ENCODE data around the gene ADAM10. TPM values are rescaled to one million over a fixed set of nuclear protein-coding genes. Genes with fewer than 3 reads are reported as not detected.
A peak's percentile ranks its signal among the peaks of the same experiment; 100 is the strongest.

ADAM10 gene
- total RNA-seq, 4 donors from 2014 or later, result 42.9 to 83.3 (median 62.7) TPM

DNA sequence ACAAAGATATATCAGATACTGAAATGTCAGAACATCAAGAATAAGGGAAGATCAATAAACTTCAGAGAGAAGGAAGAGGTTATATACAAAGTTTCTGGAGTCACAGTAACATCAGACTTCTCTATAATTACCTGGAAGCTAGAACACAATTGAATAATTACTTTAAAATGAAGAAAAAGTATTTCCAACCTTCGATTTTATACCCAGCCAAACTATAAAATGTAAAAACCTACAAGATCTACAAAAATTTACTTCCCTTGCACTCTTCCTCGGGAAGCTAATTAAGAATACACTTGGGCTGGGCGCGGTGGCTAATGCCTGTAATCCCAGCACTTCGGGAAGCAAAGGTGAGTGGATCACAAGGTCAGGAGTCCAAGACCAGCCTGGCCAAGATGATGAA lies 15.0 kb upstream of the ADAM10 start:
- Histone ChIP-seq H3K27ac (no peak overlapping the region), H3K4me3 (no peak overlapping the region), H3K4me1 (no peaks in the 10 kb centered on the region), H3K27me3 (no peaks in the 10 kb centered on the region), H3K9me3 (no peaks in the 10 kb centered on the region), H3K36me3 (no peaks in the 10 kb centered on the region)
- TF ChIP-seq, protein P1, sequence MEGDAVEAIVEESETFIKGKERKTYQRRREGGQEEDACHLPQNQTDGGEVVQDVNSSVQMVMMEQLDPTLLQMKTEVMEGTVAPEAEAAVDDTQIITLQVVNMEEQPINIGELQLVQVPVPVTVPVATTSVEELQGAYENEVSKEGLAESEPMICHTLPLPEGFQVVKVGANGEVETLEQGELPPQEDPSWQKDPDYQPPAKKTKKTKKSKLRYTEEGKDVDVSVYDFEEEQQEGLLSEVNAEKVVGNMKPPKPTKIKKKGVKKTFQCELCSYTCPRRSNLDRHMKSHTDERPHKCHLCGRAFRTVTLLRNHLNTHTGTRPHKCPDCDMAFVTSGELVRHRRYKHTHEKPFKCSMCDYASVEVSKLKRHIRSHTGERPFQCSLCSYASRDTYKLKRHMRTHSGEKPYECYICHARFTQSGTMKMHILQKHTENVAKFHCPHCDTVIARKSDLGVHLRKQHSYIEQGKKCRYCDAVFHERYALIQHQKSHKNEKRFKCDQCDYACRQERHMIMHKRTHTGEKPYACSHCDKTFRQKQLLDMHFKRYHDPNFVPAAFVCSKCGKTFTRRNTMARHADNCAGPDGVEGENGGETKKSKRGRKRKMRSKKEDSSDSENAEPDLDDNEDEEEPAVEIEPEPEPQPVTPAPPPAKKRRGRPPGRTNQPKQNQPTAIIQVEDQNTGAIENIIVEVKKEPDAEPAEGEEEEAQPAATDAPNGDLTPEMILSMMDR (IDR thresholded peaks at IDR 0.05), result no peak
- TF ChIP-seq POLR2A (IDR thresholded peaks at IDR 0.05), result no peak
- DNase-seq, result no peak

DNA sequence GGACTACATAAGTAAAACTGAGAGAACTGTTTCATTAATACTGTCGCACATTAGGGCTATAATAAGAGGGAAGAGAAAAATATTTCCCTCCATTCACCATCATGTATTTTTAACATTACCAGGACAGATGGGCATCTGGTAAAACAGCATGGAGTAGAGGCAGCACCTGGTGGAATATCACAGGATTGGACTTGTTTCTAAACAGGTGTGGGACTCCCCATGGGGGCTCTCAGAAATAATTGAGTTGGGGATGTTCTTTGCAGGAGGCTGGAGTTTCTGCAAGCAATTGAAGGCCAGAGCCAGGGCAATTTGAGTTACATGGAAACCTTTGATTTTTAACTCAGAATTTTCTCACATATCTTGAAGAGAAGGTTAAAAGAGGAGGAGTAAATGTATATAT lies 13.2 kb upstream of the ADAM10 start:
- Histone ChIP-seq H3K9me3 (no peaks in the 10 kb centered on the region), H3K4me3 (no peak overlapping the region), H3K4me1 (no peaks in the 10 kb centered on the region), H3K27ac (no peak overlapping the region), H3K36me3 (no peaks in the 10 kb centered on the region), H3K27me3 (no peaks in the 10 kb centered on the region)
- DNase-seq, result no peak
- TF ChIP-seq, protein P1 (IDR thresholded peaks at IDR 0.05), result no peak
- no peak for TF ChIP-seq POLR2A (IDR thresholded peaks at IDR 0.05)

DNA sequence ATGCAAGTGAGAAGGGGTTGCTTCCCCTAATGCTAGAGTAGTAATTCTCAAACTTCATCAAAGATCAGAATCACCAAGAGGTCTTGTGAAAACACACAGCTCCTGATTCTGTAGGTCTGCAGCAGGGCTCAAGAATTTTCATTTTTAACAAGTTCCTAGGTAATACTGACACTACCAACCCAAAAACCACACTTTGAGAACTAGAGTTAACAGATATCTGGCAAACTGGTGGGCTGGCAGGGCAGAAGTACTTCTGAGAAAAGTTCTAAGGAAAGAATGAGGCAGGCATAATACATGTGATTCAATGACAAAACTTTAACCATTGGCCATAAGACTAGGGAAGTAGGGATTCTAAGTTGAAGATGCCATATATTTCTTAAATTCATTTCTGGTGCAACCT lies 12.8 kb upstream of the ADAM10 start:
- DNase-seq, result no peak
- TF ChIP-seq POLR2A (IDR thresholded peaks at IDR 0.05), result no peak
- TF ChIP-seq, protein P1 (IDR thresholded peaks at IDR 0.05), result no peak
- Histone ChIP-seq H3K27me3 (no peaks in the 10 kb centered on the region), H3K4me1 (no peaks in the 10 kb centered on the region), H3K9me3 (no peaks in the 10 kb centered on the region), H3K36me3 (no peaks in the 10 kb centered on the region), H3K4me3 (no peak overlapping the region), H3K27ac (no peak overlapping the region)

DNA sequence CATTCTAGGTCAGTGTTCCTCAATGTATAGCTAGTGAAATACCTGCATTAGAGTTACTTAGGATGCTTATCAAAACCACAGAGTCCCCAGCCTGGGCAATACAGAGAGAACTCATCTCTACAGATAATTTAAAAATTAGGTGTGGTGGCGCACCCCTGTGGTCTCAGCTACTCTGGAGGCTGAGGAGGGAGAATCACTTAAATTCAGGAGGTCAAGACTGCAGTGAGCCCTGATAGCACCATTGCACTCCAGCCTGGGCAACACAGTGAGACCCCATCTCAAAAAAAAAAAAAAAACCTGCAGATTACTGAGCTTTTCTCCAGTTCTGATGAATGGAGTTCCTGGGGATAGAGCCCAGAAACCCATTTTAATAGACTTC lies 11.5 kb upstream of the ADAM10 start:
- Histone ChIP-seq H3K4me3 (no peak overlapping the region), H3K9me3 (no peaks in the 10 kb centered on the region), H3K36me3 (no peaks in the 10 kb centered on the region), H3K27me3 (no peaks in the 10 kb centered on the region), H3K4me1 (no peaks in the 10 kb centered on the region), H3K27ac (no peak overlapping the region)
- DNase-seq, result no peak
- no peak for TF ChIP-seq POLR2A (IDR thresholded peaks at IDR 0.05)
- TF ChIP-seq, protein P1 (IDR thresholded peaks at IDR 0.05), result peak in 1 of 6 experiments; percentile 3

DNA sequence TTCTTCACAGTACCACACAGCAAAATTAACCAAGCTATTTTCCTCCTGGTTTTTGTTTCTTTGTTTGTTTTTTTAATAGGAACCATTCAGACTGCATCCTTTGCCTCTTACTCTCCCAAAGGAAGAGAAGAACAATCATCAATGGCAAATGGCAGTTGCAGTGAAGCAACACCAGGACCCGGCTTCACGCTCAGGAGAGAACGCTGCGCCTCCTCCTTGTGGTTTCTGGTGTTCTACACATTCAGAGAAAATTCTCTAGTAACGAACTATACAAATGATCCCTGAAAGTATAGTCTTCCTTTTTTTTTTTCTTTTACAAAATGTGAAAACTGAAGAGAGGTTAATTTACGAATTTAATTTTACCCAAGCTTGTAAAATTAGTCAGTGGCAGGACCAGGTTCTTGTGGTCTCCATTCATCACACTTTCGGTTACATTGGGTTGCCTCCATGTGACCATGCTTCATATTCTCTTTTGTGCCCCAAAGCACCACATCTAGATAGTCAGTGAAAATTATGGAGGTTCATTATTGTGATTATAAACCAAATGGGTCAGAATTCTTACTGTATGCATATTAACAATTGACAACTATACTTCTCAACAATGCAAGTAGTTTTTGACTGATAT lies 11.0 kb upstream of the ADAM10 start:
- no peaks in the 10 kb centered on the region for H3K9me3 ChIP-seq
- no peaks in the 10 kb centered on the region for H3K4me1 ChIP-seq
- no peaks in the 10 kb centered on the region for H3K36me3 ChIP-seq
- DNase-seq, result no peak
- H3K27ac ChIP-seq, result no peak overlapping the region
- TF ChIP-seq, protein P1 (IDR thresholded peaks at IDR 0.05), result no peak
- TF ChIP-seq POLR2A (IDR thresholded peaks at IDR 0.05), result no peak
- no peaks in the 10 kb centered on the region for H3K27me3 ChIP-seq
- no peak overlapping the region for H3K4me3 ChIP-seq

DNA sequence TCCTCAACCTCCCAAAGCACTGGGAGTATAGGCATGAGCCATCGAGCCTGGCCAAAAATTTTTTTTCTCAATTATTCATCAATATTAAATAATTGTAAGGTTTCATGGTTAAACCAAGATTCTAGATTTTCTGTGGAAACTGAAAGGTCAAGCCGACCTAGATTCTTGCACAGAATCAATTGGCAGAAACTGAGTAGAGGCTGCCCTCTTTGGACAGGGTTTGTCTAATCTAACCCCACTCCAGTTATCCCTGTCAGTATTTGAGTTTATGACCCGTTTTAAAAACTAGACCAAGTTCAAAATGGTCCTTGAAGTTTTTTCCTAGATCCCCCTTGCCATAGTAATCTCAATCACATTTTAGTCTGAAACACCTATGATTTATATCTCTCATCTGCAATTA lies 8.6 kb upstream of the ADAM10 start:
- H3K36me3 ChIP-seq, result no peaks in the 10 kb centered on the region
- no peak for TF ChIP-seq POLR2A (IDR thresholded peaks at IDR 0.05)
- TF ChIP-seq, protein P1 (IDR thresholded peaks at IDR 0.05), result peak in 3 of 6 experiments; percentile 14 to 39 (median 23)
- no peak overlapping the region for H3K27ac ChIP-seq
- no peaks in the 10 kb centered on the region for H3K4me1 ChIP-seq
- no peak for DNase-seq
- H3K9me3 ChIP-seq, result no peaks in the 10 kb centered on the region
- no peaks in the 10 kb centered on the region for H3K27me3 ChIP-seq
- H3K4me3 ChIP-seq, result no peak overlapping the region

Data from Peyer's patch (tissue), 4 donors.